Hippocampal formation (tissue), 2 donors: ENCODE results near the gene CGB8.
"Not testable (repeated sequence)": the region's sequence is repeated elsewhere in the genome, so short reads cannot be mapped to it uniquely, and the experiment has no call there.

Source experiments
- DNase-seq, 2 donors: peaks; one replicate each; lab custom pipeline; 2025; lab: John Stamatoyannopoulos, UW

Gene CGB8

DNA sequence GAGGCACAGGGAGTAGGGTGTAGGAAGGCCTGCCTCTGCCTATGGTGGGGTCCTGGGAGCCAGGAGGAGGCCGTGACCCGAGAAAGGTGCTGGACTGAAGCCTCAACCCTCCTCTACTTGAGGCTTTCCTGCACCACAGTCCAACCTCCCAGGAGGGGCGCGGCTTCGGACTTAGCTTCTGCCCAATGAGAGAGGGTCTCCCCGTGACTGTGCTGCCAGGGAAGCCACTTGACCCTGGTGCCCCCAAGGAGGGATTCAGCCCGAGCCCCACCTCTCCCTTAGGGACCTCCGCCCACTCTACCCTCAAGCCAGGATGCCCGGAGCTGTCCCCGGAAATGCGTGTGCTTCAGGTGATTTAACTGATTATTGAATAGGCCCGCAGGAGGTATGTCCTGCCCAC, at the start of gene CGB8:
CGB8 (minus strand) TSS at position 101 of the 400 bp plus-strand sequence. CDS start 372 bp downstream, outside the sequence.
- not testable (repeated sequence) for DNase-seq

DNA sequence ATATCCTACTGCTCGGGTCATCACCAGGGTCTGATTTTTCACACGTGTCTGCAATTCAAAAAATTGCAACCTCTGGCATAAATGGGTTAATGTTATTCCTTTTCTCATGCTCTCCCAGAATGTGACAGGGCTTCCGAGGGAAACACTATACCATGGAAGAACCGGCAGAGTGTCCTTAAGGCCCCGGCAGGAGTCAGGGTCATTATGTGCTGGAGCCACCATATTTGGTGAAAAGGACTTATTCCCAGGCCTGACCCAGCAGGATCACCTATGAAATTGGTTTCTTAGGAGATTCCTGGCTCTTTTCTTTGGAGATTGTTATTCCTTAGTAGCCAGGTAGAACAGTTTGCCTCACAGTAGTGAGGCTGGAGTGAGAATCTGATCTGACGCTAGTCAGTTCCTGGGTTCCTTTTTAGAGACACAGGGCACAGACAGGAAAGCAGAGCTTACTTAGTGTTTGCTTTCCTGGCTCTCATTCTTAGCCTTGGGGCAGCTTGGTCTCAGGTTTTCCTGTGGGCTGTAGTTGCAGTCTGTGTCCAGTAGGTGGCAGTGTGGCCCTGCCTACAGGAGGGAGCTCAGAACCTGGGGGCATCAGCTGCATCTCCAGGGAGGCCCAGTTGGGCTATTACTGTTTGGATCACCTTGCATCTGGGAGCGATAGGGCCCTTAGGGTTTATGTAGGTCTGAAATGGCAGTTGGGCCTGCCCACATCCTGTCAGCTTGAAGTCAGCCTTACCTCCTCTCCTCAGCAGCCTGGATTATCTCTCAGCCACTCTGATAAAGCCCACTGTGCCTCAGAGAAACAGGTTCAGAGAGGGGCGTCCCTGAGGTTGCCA, 48.8 kb upstream of the CGB8 start:
- DNase-seq: peak in 1 of 2 donors; percentile 42

DNA sequence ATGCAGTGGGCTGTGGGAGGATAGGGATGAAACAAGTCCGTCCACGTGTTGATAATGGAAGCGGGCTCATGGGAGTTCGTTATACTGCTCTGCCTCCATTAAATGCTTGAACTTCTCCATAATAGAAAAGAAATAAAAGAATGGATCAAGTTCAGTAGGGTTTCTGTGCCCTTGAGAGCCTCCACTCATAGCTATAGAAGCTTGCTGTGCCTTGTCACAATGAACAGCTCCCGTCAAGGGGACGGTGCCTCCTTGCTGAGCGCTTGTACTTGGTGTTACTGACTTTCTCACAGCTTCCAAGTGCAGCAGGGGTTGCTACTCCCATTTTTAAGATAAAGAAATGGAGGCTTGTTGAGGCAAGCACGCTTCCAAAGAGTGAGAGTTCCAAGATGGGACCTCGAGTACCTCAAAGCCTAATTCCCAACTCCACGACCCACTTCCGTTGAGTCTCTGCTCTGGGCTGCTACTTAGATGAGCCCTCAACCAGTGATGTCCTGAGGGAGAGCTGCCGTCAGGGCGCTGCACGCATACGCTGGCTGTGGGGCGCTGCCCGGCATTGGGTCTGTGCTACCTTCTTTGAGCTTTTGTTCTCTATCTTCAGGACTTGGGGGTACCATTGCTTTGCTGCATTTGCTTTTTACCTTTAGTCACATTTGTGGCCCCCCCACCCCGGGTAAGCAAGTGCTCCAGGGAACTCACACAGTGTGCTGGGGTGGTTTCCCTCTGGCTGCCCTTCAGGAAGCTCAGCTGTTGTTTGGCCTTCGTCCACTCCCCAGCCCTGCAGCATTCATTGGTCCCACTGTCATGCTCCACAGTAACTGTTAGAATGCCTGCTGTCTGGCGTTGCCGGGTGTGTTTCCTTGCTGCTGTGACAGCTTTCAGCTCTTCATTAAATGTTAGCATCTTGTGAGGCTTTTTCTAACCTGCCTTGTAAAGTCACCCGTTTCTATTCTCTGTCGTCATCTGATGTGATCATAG, 45.9 kb upstream of the CGB8 start:
- DNase-seq: peak; percentile 21 to 54

DNA sequence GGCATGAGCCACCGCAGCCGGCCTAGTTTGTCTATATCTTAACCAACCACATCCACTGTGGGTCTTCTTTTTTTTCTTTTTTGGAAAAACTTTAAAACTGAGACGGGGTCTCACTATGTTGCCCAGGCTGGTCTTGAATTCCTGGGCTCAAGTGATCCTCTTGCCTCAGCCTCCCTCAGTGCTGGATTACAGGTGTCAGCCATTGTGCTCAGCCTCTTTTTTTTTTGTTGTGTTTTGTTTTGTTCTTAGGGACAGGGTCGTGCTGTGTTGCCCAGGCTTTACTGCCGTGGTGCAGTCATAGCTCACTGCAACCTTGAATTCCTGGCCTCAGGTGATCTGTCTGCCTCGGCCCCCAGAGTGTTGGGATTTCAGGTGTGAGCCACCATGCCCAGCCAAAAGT, 43.8 kb upstream of the CGB8 start:
- no peak for DNase-seq

DNA sequence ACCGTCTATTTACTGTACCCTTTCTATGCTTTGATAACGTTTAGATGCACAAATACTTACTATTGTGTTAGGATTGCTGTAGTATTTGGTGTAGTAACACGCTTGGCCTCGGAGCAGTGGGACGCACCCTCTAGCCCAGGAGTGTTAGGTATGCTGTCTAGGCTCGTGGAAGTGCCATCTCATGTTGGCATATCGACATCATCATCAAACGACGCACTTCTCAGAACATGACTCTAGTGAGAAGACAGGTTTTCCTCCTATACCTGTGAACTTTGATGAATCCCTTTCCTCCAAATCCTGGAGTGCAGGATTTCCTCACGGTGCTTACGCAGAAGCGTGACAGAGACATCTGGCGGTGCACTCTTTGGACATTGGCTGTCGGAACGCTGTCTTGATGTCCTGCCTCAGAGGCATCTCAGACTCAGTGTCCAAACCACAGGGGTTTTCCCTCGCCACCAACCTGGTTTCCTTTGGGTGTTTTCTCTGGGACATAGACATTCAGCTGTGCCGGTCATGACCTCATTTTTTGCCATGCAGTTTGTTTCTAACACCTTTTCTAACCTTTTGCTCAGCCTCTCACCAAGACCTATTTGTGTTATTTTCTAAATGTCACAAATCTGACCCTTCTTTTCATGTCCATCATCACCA, 42.6 kb upstream of the CGB8 start:
- no peak for DNase-seq

DNA sequence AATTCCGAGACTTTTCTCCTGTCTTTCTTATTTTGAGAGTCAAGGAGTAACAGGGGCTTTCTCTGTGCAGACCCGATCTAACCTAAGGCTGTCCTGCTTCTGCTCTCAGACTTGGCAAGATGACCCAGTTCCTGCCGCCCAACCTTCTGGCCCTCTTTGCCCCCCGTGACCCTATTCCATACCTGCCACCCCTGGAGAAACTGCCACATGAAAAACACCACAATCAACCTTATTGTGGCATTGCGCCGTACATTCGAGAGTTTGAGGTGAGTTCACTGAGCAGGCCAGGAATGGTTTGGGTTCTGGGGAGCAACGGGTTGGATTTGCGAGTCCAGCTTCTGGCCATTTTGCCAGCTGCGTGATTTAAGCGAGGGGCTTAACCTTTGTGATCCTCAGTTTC, 37.4 kb upstream of the CGB8 start:
- no peak for DNase-seq

DNA sequence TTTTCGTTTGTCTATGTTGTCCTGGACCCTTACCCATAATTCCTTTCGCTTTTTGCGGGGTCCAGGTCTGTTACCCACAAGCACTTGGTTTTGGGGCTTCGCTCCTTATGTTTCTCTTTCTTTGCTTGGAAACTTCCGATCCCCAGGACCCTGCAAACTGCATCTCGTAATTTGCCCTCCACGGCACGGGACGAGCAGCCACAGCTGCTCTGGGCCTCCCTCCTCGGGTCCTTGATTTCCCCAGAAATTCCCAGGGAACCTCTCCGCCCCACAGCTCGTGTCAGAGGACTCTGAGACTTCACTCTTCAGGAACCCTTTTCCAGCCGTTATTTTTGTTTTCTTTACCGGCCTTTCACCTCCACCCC, 36.9 kb upstream of the CGB8 start:
- DNase-seq: no peak

DNA sequence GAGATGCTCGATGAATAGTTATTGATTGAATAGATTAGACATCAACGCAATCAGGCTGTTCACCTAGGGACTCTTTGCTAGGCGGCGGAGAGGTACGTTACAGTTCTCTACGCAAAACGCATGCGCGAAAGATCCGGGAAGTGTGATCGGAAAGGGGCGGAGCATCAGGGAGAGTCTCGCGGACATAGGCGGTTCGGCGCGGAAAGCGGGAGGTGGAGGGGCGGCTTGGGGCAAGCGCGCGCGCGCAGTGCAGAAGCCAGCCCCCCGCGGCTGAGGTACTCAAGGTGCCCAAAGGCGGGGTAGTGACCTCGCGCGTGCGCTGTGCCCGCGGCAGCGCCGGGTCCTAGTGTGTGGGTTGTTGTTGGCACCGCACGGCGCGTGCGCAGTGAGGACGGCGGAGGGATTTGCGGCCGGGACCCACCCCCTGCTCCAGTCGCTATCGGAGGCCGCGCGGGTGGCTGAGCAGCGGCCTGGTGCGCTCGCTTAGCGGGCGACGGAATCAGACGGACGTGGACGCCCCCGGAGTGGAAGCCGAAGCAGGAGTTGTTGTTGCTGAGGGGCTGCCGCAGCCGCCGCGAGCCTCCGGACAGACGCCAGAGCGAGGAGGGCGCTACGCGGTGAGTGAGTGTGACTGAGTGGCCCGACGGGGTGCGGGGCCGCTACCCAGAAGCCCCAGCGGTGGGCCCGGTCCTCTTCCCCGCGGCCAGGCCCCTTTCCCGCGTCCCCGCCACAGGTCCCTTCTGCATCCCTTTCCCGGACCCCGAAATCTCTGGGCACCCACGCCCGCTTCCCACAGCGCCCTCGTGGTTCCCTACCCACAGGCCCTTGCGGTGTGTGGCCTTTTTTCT, 36.3 kb upstream of the CGB8 start, which contains the start of gene SNRNP70:
SNRNP70 (plus strand) TSS at position 432 of the 848 bp plus-strand sequence. CDS start 964 bp downstream, outside the sequence.
- peak; percentile 96 to 97 for DNase-seq

DNA sequence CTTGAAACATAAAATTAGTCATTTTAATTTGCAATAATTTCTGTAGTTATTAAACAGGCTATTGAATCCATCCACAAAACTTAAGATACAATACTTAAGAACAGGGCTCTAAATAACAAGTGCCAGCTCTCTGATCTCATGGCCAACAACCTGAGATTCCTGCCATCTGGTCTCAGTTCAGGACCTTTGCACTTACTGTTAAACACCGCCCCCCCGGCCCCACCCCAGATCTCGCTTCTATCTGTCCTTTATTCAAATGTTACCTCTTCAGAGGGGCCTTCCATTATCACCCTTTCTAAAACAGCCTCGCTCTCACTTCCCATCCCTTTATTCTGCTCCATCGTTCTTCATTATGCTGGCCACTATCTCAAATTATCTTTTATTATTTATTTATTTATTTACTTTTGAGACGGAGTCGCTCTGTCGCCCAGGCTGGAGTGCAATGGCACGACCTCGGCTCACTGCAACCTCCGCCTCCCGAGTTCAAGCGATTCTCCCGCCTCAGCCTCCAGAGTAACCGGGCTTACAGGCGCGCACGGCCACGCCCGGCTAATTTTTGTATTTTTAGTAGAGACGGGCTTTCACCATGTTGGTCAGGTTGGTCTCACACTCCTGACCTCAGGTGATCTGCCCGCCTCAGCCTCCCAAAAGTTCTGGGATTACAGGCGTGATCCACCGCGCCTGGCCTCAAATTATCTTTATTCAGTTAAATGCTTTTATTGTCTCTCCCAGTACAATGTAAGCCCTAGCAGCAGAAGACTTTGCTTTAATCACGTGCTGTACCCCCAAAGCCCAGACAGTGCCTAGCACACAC, 35.5 kb upstream of the CGB8 start:
- DNase-seq: no peak

DNA sequence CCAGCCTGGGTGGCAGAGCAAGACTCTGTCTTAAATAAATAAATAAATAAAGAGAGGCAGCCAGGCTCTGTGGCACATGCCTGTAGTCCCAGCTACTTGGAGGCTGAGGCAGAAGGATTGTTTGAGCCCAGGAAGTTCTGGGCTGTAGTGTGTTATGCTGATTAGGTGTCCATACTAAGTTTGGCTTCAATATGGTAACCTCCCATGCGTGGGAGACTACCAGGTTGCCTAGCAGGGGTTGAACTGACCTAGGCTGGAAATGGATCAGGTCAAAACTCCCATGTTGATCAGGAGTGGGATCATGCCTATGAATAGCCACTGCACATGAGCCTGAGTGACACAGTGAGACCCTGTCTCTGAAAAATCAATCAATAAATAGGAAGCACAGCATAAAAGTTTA, 32.4 kb upstream of the CGB8 start:
- no peak for DNase-seq

DNA sequence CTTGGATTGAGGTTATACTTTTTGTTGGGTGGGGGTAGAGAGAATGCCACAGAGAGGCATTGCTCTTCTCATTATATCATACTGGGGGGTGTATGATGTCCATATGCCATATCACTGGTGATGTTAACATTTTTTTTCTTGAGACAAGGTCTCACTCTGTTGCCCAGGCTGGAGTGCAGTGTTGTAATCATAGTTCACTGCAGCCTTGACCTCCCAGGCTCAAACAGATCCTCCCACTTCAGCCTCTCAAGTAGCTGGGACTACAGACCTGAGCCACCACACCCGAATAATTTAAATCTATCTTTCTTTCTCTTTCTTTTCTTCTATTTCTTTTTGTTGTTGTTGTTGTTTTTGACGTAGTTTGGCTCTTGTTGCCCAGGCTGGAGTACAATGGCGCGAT, 31.5 kb upstream of the CGB8 start:
- no peak for DNase-seq

DNA sequence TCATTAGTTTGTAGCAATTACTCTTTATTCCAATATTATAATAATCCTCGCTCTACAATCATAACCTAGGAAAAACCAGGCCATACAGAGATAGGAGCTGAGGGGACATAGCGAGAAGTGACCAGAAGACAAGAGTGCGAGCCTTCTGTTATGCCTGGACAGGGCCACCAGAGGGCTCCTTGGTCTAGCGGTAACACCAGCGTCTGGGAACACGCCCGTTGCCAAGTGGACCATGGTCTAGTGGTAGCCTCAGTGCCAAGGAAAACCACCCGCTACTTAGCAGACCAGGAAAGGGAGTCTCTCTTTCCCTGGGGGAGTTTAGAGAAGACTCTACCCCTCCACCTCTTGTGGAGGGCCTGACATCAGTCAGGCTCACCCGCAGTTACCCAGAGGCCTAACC, 26.0 kb upstream of the CGB8 start:
- DNase-seq: peak in 1 of 2 donors; percentile 21

DNA sequence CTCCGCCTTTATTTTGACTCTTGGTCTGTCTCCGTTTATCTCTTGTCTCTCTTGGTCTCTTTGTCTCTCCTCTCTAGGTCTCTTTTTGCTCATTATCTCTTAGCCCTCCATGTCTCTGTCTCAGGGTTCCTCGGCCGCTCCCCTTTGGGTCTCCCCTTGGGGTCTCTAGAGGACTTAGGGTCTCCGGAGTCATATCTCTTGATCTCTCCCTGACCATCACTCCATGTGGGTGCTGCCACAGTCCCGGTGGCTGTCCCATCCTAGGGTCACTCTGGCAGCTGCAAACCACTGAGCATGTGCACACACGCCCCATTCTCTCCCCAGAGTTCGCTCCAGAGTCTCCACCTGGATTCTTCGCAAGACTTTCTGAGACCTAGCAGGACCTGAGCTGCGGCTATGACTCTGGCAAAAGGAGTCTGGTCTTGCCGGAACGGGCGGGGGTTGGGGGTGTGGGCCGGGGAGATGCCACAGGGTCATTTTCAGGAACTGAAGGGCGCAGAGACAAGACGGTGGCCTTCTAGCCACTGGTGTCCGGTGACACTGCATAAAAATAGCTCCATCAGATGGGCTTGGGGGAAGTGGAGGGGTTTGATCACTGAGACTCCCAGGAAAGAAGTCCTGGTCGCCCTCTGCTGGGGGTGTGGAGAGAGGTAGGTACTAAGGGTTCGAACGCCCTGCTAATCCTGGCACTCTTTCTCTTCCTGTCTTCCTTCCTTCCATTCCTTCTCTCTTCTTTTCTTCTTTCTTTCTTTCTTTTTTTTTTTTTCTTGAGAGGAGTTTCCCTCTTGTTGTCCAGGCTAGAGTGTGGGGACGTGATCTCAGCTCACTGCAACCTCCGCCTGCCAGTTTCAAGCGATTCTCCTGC, 24.8 kb upstream of the CGB8 start:
- DNase-seq: no peak

DNA sequence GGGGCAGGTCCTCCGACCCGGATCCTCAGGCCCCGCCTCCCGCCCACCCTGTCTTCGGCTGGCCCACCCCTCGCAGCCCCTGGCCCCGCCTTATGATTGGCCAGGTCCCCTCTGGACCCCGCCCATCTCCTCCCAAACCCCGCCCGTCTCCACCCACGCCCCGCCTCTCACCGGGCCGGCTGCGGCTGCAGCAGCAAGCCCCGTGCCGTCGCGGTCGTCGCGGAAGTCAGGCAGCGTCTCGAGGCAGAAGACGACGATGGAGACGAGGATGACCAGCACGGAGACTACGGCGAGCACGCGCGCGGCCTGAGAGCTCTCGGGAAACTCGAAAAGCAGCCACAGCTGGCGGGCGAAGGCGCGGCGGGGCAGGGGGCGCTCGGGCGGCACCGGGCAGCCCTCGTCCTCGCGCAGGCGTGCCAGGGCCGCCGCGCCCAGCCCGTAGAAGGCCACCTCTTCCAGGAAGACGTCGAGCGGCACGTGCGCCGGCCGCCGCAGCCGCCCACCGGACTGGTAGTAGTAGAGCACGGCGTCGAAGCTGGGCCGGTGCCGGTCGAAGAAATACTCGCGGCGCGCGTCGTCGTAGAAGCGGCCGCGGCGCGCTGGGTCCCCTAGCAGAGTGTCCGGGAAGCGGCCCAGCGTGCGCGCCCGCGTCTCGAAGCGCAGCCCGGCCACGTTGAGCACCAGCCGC, 23.1 kb upstream of the CGB8 start:
- no peak for DNase-seq

DNA sequence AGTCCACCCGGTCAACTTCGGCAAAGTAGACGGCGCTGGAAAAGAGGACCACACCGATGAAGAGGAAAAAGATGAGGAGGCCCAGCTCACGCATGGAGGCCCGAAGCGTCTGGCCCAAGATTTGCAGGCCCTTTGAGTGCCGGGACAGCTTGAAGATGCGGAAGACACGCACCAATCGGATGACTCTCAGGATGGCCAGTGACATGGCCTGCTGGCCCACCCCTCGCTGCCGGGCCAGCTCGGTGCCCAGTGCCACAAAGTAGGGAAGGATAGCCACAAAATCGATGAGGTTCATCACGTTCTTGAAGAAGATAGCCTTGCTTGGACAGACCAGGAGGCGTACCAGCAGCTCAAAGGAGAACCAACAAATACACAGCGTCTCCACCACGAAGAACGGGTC, 21.5 kb upstream of the CGB8 start:
- DNase-seq: no peak

DNA sequence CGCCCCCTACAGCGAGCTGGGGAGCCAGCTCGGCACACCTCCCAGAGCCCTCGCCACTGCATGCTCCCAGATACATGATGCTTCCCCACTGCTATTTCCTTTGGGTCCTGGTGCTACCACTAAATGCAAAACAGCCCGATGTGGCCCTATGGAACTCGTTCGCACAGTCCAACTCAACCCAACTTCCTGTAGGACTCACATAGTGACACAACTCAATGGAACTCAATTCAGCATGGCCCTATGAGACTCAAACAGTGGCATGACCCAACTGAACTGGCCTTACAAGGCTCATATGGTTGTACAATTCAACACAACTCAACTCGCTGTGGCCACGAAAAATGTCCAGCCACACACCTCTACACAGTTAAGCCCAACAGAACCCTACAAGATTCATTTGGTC, 20.1 kb upstream of the CGB8 start:
- DNase-seq: no peak

DNA sequence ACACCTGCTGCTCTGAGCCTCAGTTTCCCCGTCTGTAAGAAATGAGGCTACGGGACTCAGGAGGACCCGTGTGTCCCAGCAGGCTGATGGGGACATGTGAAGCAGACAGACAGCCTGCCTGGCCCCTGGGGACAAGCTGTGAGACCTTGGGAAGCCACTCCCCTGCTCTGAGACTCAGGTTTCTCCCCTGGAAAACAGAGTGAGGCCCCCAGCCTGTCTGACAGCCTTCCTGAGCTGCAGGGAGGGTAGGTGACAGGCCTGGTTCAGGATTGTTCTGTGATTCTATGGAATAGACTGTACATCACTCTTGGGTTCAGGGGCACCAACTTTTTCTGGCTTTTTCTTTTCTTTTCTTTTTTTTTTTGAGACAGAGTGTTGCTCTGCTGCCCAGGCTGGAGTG, 18.6 kb upstream of the CGB8 start:
- no peak for DNase-seq

DNA sequence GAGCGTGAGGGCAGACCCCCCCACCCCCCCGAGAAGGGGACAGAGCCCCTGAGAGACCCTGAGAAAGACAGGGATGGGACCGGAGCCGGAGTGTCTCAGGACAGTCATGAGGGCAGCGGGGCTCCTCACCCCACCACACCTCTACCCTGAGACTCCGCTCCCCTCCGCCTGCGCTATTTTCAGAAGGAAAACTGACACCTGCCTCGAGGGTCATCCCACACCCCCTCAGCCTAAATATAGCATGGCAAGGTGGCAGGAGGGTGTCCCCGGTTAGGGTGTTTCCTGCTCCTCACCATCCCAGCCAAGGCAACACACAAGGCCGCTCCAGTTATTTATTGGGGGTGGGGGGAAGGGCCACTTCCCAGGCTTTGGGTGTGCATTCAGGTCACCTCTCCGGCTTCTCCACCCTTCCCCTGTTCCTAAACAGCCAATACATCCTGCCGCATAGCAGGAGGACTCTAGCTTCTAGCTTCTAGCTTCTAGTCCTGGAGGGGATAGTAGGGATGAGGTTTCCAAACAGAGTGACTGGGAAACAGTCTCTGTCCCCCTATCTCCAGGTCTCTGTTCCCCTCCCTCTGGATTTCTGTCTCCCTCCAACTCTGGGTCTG, 17.1 kb upstream of the CGB8 start:
- DNase-seq: no peak
